GM12891 (cell line): ENCODE results near the gene OR4C5. TPM values are rescaled to one million over a fixed set of nuclear protein-coding genes. Genes with fewer than 3 reads are reported as not detected.
"Not testable (repeated sequence)": the region's sequence is repeated elsewhere in the genome, so short reads cannot be mapped to it uniquely, and the experiment has no call there.

Source experiments
- DNase-seq: peaks from one replicate; pipeline ENCODE4 v3.0.0; 2011; ENCODE audit warnings: low spot score; ENCODE audit not compliant: insufficient read length
- FAIRE-seq: peaks from 2 replicates; lab custom pipeline; 2011; peaks lifted over from hg19 to GRCh38; lab: Jason Lieb, UNC
- PAX5 ChIP-seq: IDR thresholded peaks from 2 replicates; pipeline ENCODE4 v1.6.1; 2011; ENCODE audit warnings: low read length, moderate library complexity, mild to moderate bottlenecking; ENCODE audit not compliant: insufficient read depth, severe bottlenecking
- POLR2A ChIP-seq: IDR thresholded peaks from 2 replicates; pipeline ENCODE4 v1.6.1; 2011; ENCODE audit warnings: low read depth, low read length, control low read depth
- POLR2AphosphoS5 ChIP-seq: IDR thresholded peaks from 2 replicates; pipeline ENCODE4 v1.6.1; 2011; ENCODE audit warnings: low read depth, low read length, control low read depth
- POU2F2 ChIP-seq: IDR thresholded peaks from 2 replicates; pipeline ENCODE4 v1.6.1; 2011; ENCODE audit warnings: low read depth, mild to moderate bottlenecking, control low read depth, low read length, moderate library complexity
- SPI1 ChIP-seq: IDR thresholded peaks from 2 replicates; pipeline ENCODE4 v1.6.1; 2011; ENCODE audit warnings: low read depth, low read length, control low read depth
- TAF1 ChIP-seq: IDR thresholded peaks from 2 replicates; pipeline ENCODE4 v1.6.1; 2011; ENCODE audit warnings: low read depth, low read length, control low read depth
- polyA plus RNA-seq: library from polyadenylated mRNA; unstranded; fragments of >200 nt; gene quantifications from one replicate; pipeline ENCODE4 v1.2.1, GENCODE V29; 2012; ENCODE audit warnings: low read depth, missing spikeins, inconsistent platforms; ENCODE audit not compliant: missing spikeins

OR4C5 gene
- not detected for polyA plus RNA-seq

- no peak for FAIRE-seq
- DNase-seq: no peak
- TF ChIP-seq PAX5 (no peak), POLR2AphosphoS5 (no peak), POU2F2 (no peak), SPI1 (no peak), TAF1 (no peak)
Observed at GRCh38 chr11:48366365-48366764, at the start of gene OR4C5. TSS of gene OR4C5 (minus strand) at chr11:48366465. CDS start at chr11:48366465, 0 bp downstream.

GRCh38 chr11:48384670-48385069 is 18.4 kb upstream of the OR4C5 start:
- no peak for DNase-seq
- FAIRE-seq: no peak
- TF ChIP-seq SPI1 (no peak), POU2F2 (no peak), POLR2AphosphoS5 (no peak), POLR2A (no peak), PAX5 (no peak), TAF1 (no peak)

GRCh38 chr11:48384151-48384550 is 17.9 kb upstream of the OR4C5 start:
- FAIRE-seq, DNase-seq: not testable (repeated sequence)

GRCh38 chr11:48361289-48361688 is 5.0 kb downstream of the OR4C5 start:
- DNase-seq, FAIRE-seq: not testable (repeated sequence)

- no peak for TF ChIP-seq PAX5
- no peak for FAIRE-seq
- DNase-seq: no peak
Observed at GRCh38 chr11:48354677-48355076, 11.6 kb downstream of the OR4C5 start.

GRCh38 chr11:48354013-48354412 is 12.3 kb downstream of the OR4C5 start:
- FAIRE-seq (no peak), DNase-seq (no peak)
- TF ChIP-seq PAX5: no peak
- no peak for TF ChIP-seq POLR2A
- no peak for TF ChIP-seq SPI1
- no peak for TF ChIP-seq POLR2AphosphoS5
- TF ChIP-seq TAF1: no peak
- TF ChIP-seq POU2F2: no peak

GRCh38 chr11:48346286-48346685 is 20.0 kb downstream of the OR4C5 start:
- not testable (repeated sequence) for DNase-seq, FAIRE-seq

- not testable (repeated sequence) for FAIRE-seq, DNase-seq
Observed at GRCh38 chr11:48342505-48342904, 23.8 kb downstream of the OR4C5 start.

GRCh38 chr11:48341466-48341865 is 24.8 kb downstream of the OR4C5 start:
- TF ChIP-seq TAF1 (no peak), PAX5 (no peak), POLR2AphosphoS5 (no peak), POU2F2 (no peak)
- FAIRE-seq (no peak), DNase-seq (no peak)

- FAIRE-seq, DNase-seq: not testable (repeated sequence)
Observed at GRCh38 chr11:48324620-48325019, 41.6 kb downstream of the OR4C5 start, which contains the start of gene OR4C3. TSS of gene OR4C3 (plus strand) at chr11:48324920. CDS start at chr11:48325022, 102 bp downstream.

- not testable (repeated sequence) for DNase-seq
- FAIRE-seq: peak; percentile 47
Observed at GRCh38 chr11:48319813-48320212, 46.5 kb downstream of the OR4C5 start.
